Loucy (cell line): ENCODE measurements around the gene DNASE2.

Experiments used
- EZH2phosphoT487 ChIP-seq: fragments of 200-600 bp; IDR thresholded peaks from 2 replicates; pipeline ENCODE4 v1.6.1; 2018; ENCODE audit warnings: antibody characterized with exemption, mild to moderate bottlenecking, moderate library complexity, borderline replicate concordance
- TF ChIP-seq, protein P1 (sequence below): fragments of 200-600 bp; sonication (generic); conservative IDR thresholded peaks from 2 replicates; pipeline ENCODE4 v1.5.1; 2014; ENCODE audit warnings: mild to moderate bottlenecking, antibody characterized with exemption, low read length

DNA sequence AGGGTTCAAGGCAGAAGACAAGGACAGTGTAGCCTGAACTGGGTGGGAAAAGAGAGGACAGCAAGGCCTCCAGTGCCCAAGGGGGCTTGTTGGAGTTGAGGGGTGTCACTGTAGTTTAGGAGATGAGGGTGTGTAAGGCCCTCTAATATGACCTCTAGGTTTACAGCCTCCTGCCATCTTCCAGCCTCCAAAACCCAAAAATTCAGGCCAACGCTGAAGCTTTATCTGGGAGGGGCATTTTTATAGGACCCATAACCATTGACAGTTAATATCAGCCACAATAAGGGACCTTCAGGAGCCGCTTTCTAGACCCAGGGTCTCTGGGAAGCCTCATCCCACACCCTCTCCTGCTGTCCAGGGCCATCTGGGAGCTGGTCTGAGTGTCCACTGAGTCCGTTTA lies 3.0 kb upstream of the DNASE2 start:
- TF ChIP-seq, protein P1, sequence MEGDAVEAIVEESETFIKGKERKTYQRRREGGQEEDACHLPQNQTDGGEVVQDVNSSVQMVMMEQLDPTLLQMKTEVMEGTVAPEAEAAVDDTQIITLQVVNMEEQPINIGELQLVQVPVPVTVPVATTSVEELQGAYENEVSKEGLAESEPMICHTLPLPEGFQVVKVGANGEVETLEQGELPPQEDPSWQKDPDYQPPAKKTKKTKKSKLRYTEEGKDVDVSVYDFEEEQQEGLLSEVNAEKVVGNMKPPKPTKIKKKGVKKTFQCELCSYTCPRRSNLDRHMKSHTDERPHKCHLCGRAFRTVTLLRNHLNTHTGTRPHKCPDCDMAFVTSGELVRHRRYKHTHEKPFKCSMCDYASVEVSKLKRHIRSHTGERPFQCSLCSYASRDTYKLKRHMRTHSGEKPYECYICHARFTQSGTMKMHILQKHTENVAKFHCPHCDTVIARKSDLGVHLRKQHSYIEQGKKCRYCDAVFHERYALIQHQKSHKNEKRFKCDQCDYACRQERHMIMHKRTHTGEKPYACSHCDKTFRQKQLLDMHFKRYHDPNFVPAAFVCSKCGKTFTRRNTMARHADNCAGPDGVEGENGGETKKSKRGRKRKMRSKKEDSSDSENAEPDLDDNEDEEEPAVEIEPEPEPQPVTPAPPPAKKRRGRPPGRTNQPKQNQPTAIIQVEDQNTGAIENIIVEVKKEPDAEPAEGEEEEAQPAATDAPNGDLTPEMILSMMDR: no peak
- no peak for TF ChIP-seq EZH2phosphoT487
